Breast epithelium (tissue), 3 donors: ENCODE data around the gene NRXN3.

Source experiments
- CTCF ChIP-seq, 3 donors: fragments of 450-650 bp; IDR thresholded peaks; one replicate each; pipeline ENCODE4 v1.5.1; 2016 to 2017; ENCODE audit warnings: antibody characterized with exemption in 3 of 3, mild to moderate bottlenecking in 3 of 3, moderate library complexity in 3 of 3
- POLR2A ChIP-seq: fragments of 450-650 bp; IDR thresholded peaks from one replicate; pipeline ENCODE4 v1.6.1; 2016; ENCODE audit warnings: antibody characterized with exemption, mild to moderate bottlenecking, moderate library complexity
- POLR2AphosphoS5 ChIP-seq, 3 donors: sonication (generic); formaldehyde crosslinking; IDR thresholded peaks; one replicate each; pipeline ENCODE4 v1.6.1; 2017; ENCODE audit warnings: antibody characterized with exemption in 3 of 3

GRCh38 chr14:78595797-78596196, 425.6 kb downstream of the NRXN3 start:
- TF ChIP-seq POLR2A (no peak), CTCF (IDR thresholded peaks at IDR 0.05) (no peak), POLR2AphosphoS5 (IDR thresholded peaks at IDR 0.05) (no peak)
